ENCODE data around the gene CAPN14.

GRCh38 chr2:31227110-31227509 is 9.8 kb upstream of the CAPN14 start:
- TF ChIP-seq POLR2AphosphoS5 (IDR thresholded peaks at IDR 0.05; ENCODE audit: low read depth, low read length), result no peak
- TF ChIP-seq, protein P1, sequence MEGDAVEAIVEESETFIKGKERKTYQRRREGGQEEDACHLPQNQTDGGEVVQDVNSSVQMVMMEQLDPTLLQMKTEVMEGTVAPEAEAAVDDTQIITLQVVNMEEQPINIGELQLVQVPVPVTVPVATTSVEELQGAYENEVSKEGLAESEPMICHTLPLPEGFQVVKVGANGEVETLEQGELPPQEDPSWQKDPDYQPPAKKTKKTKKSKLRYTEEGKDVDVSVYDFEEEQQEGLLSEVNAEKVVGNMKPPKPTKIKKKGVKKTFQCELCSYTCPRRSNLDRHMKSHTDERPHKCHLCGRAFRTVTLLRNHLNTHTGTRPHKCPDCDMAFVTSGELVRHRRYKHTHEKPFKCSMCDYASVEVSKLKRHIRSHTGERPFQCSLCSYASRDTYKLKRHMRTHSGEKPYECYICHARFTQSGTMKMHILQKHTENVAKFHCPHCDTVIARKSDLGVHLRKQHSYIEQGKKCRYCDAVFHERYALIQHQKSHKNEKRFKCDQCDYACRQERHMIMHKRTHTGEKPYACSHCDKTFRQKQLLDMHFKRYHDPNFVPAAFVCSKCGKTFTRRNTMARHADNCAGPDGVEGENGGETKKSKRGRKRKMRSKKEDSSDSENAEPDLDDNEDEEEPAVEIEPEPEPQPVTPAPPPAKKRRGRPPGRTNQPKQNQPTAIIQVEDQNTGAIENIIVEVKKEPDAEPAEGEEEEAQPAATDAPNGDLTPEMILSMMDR (IDR thresholded peaks at IDR 0.05), result no peak
- TF ChIP-seq, protein P2, sequence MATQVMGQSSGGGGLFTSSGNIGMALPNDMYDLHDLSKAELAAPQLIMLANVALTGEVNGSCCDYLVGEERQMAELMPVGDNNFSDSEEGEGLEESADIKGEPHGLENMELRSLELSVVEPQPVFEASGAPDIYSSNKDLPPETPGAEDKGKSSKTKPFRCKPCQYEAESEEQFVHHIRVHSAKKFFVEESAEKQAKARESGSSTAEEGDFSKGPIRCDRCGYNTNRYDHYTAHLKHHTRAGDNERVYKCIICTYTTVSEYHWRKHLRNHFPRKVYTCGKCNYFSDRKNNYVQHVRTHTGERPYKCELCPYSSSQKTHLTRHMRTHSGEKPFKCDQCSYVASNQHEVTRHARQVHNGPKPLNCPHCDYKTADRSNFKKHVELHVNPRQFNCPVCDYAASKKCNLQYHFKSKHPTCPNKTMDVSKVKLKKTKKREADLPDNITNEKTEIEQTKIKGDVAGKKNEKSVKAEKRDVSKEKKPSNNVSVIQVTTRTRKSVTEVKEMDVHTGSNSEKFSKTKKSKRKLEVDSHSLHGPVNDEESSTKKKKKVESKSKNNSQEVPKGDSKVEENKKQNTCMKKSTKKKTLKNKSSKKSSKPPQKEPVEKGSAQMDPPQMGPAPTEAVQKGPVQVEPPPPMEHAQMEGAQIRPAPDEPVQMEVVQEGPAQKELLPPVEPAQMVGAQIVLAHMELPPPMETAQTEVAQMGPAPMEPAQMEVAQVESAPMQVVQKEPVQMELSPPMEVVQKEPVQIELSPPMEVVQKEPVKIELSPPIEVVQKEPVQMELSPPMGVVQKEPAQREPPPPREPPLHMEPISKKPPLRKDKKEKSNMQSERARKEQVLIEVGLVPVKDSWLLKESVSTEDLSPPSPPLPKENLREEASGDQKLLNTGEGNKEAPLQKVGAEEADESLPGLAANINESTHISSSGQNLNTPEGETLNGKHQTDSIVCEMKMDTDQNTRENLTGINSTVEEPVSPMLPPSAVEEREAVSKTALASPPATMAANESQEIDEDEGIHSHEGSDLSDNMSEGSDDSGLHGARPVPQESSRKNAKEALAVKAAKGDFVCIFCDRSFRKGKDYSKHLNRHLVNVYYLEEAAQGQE (IDR thresholded peaks at IDR 0.05; ENCODE audit: insufficient read depth in 1 of 2, low read depth in 2 of 2, low read length in 1 of 2), result no peak
- TF ChIP-seq SIN3A (IDR thresholded peaks at IDR 0.05; ENCODE audit: borderline replicate concordance, insufficient read depth, low read depth, low read length), result no peak

Measured in Panc1 (cell line).